NB4 (cell line): Measurements from ENCODE around the gene RPL36.

ENCODE experiments used
- MYC ChIP-seq: IDR thresholded peaks from 2 replicates; pipeline ENCODE4 v1.6.1; 2011; ENCODE audit warnings: low read depth, low read length
- TF ChIP-seq, protein P1 (sequence below): IDR thresholded peaks from one replicate; pipeline ENCODE4 v1.5.1; 2012; ENCODE audit warnings: low read depth, low read length
- TF ChIP-seq, protein P2 (sequence below): IDR thresholded peaks from 2 replicates; pipeline ENCODE4 v1.6.1; 2011; ENCODE audit warnings: low read depth, low read length

DNA sequence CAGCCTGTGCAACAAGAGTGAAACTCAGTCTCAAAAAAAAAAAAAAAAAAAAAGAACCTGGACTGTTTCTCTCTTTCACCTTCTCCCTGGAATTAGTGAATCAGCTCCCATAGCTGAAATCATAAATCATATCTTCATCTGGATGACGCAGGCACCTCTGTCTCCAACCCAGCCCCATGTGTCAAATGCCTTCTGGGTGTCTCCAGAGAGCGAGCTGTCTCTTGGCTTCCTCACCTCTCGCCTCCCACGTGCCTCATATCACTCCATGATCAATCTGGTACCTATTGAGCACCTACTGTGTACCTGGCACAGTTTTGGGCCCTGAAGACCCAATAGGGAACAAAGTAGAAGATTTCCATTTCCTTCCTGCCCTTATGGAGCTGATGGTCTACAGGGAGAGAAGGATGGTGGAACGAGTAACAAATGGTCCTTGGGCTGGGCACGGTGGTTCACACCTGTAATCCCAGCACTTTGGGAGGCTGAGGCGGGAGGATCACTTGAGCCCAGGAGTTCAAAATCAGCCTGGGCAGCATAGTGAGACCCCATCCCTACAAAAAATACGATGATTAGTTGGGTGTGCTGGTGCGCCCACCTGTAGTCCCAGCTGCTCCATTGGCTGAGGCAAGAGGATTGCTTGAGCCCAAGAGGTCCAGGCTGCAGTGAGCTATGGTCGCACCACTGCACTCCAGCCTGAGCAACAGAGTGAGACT, 6.8 kb upstream of the RPL36 start:
- TF ChIP-seq MYC = no peak
- TF ChIP-seq, protein P1, sequence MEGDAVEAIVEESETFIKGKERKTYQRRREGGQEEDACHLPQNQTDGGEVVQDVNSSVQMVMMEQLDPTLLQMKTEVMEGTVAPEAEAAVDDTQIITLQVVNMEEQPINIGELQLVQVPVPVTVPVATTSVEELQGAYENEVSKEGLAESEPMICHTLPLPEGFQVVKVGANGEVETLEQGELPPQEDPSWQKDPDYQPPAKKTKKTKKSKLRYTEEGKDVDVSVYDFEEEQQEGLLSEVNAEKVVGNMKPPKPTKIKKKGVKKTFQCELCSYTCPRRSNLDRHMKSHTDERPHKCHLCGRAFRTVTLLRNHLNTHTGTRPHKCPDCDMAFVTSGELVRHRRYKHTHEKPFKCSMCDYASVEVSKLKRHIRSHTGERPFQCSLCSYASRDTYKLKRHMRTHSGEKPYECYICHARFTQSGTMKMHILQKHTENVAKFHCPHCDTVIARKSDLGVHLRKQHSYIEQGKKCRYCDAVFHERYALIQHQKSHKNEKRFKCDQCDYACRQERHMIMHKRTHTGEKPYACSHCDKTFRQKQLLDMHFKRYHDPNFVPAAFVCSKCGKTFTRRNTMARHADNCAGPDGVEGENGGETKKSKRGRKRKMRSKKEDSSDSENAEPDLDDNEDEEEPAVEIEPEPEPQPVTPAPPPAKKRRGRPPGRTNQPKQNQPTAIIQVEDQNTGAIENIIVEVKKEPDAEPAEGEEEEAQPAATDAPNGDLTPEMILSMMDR = no peak
- TF ChIP-seq, protein P2, sequence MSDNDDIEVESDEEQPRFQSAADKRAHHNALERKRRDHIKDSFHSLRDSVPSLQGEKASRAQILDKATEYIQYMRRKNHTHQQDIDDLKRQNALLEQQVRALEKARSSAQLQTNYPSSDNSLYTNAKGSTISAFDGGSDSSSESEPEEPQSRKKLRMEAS = no peak
